Right lobe of liver (tissue), 4 donors: Measurements from ENCODE around the gene FASTK.

Experiments
- CTCF ChIP-seq, 4 donors: fragments of 200-600 bp in 3 of 4; fragments of 450-650 bp in 1 of 4; IDR thresholded peaks; one replicate each; pipeline versions ENCODE4 v1.5.1 to v1.8.0; 2016 to 2022; ENCODE audit warnings: antibody characterized with exemption in 4 of 4, mild to moderate bottlenecking in 2 of 4
- POLR2A ChIP-seq: fragments of 450-650 bp; IDR thresholded peaks from one replicate; pipeline ENCODE4 v1.6.1; 2017; ENCODE audit warnings: antibody characterized with exemption, mild to moderate bottlenecking
- donor health status: DM: no; HTN: no; CAD: no.
- donor health status: DM: no; HTN: no; CAD: no.
- donor health status: DM: no; HTN: yes; CAD: no.

- no peak for TF ChIP-seq CTCF (IDR thresholded peaks at IDR 0.05)
- no peak for TF ChIP-seq POLR2A
Measured at GRCh38 chr7:151028948-151029501, 51.6 kb downstream of the FASTK start.
